Endothelial cell (in vitro differentiated cells): ENCODE measurements around the gene ADGRA1. TPM values are rescaled to one million over a fixed set of nuclear protein-coding genes. Genes with fewer than 3 reads are reported as not detected.

Experiments used
- DNase-seq: peaks from one replicate; pipeline ENCODE4 v3.0.0; 2021; ENCODE audit warnings: low spot score
- H3K27ac Mint-ChIP-seq: one replicate; pipeline ENCODE4 v1.8.0; 2021; ENCODE audit warnings: mixed read lengths, inconsistent platforms; ENCODE audit not compliant: unreplicated experiment
- H3K27me3 Mint-ChIP-seq: one replicate; pipeline ENCODE4 v1.8.0; 2021; ENCODE audit warnings: mild to moderate bottlenecking, moderate library complexity, mixed read lengths, inconsistent platforms; ENCODE audit not compliant: unreplicated experiment
- H3K36me3 Mint-ChIP-seq: one replicate; pipeline ENCODE4 v1.8.0; 2021; ENCODE audit warnings: mild to moderate bottlenecking, low read depth, mixed read lengths, inconsistent platforms; ENCODE audit not compliant: unreplicated experiment
- H3K4me1 Mint-ChIP-seq: one replicate; pipeline ENCODE4 v1.8.0; 2021; ENCODE audit warnings: mild to moderate bottlenecking, mixed read lengths, inconsistent platforms; ENCODE audit not compliant: unreplicated experiment
- H3K4me3 Mint-ChIP-seq: one replicate; pipeline ENCODE4 v1.8.0; 2021; ENCODE audit warnings: mild to moderate bottlenecking, mixed read lengths, inconsistent platforms; ENCODE audit not compliant: unreplicated experiment
- H3K9me3 Mint-ChIP-seq: one replicate; pipeline ENCODE4 v1.8.0; 2021; ENCODE audit warnings: mixed read lengths, inconsistent platforms; ENCODE audit not compliant: unreplicated experiment
- CTCF ChIP-seq: fragments of 200-600 bp; sonication (generic); IDR thresholded peaks from one replicate; pipeline ENCODE4 v1.5.0; 2021; ENCODE audit warnings: antibody characterized with exemption; ENCODE audit not compliant: unreplicated experiment
- total RNA-seq: library from RNA; stranded (reverse); fragmentation: NEBNext Ultra II Directional; extraction: Animal tissue kit (Norgen Biotek cat#: 25700); gene quantifications from one replicate; pipeline ENCODE4 v1.2.1, GENCODE V29; 2021; ENCODE audit not compliant: unreplicated experiment

Gene ADGRA1
- total RNA-seq, 1 donor from 2014 or later: not detected

DNA sequence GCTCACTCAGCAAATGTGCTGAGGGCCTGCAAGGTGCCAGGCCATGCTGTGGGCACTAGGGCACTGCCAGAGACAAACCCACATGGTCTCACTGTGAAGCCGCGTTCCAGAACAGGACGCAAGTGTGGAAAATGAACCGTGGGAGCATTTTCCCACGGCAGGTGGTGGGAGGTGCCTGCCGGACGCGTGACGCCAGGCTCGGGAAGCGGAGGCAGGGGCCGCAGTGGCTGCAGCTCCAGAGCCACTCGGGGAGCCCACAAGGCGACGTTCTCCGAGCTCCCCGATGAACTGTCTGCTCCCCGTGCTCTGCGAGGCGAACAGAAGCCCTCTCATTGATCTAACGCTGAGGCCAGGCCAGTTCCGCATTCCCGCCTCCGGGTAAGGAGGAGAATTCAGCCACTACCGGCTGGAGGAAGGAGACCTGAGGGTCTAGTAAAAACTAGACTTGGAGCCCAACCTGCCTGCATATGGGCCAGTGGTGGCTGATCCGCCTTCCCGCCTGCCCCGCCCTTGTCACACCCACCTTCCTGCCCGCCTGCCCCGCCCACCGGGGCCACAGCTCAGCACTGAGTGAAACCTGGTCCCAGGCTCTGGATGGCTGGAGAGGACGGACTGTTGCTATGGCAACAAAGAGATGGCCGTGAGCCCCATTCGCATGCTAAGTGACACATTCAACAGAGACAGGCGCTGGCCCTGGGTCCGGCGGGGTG is 13.1 kb downstream of the ADGRA1 start:
- H3K27ac Mint-ChIP-seq: no peak overlapping the region
- no peak for TF ChIP-seq CTCF
- peaks cover 9% of the 10 kb centered on the region for H3K27me3 Mint-ChIP-seq
- DNase-seq: peak; percentile 34
- H3K36me3 Mint-ChIP-seq: peaks cover 3% of the 10 kb centered on the region
- no peak overlapping the region for H3K4me3 Mint-ChIP-seq
- H3K4me1 Mint-ChIP-seq: no peaks in the 10 kb centered on the region
- no peaks in the 10 kb centered on the region for H3K9me3 Mint-ChIP-seq

- DNase-seq: no peak
- Mint-ChIP-seq H3K4me3 (no peak overlapping the region), H3K36me3 (peaks cover 3% of the 10 kb centered on the region), H3K9me3 (no peaks in the 10 kb centered on the region), H3K4me1 (no peaks in the 10 kb centered on the region), H3K27me3 (peaks cover 9% of the 10 kb centered on the region), H3K27ac (no peak overlapping the region)
- TF ChIP-seq CTCF: no peak
These were observed 13.7 kb downstream of the ADGRA1 start for GRCh38 chr10:133101416-133101810.

DNA sequence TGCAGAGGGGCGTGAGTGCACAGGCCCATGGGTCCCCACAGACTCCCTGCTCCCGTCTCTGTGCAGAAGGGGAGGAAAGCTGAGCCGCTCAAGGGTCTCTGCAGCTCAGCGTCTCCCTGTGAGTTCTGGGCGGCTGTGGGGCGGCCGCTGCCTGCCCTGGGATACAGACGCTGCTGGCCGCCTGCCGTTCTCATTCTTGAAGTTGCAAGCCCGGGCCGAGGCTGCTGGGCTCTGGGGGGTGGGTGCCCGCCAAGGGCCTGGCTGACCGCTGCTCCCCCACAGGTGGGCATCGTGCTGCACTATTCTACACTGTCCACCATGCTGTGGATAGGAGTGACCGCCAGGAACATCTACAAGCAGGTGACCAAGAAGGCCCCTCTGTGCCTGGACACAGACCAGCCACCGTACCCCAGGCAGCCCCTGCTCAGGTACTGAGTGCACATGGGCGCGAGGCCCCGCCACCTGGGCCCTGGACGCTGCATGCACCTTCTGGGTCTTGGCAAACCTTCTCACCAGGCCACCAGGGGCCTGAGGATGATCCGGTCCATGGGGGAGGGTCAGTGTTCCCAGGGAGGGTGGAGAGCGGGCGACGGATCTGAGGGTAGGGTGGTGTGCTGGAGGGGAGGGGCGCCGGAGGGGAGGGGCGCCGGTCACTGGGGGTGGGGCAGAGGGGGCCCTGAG is 14.8 kb downstream of the ADGRA1 start:
- Mint-ChIP-seq H3K27me3 (peaks cover 5% of the 10 kb centered on the region), H3K4me1 (no peaks in the 10 kb centered on the region), H3K36me3 (peaks cover 5% of the 10 kb centered on the region), H3K9me3 (no peaks in the 10 kb centered on the region), H3K4me3 (no peak overlapping the region), H3K27ac (no peak overlapping the region)
- no peak for TF ChIP-seq CTCF
- no peak for DNase-seq

GRCh38 chr10:133103311-133103910 is 15.7 kb downstream of the ADGRA1 start:
- no peak overlapping the region for H3K27ac Mint-ChIP-seq
- TF ChIP-seq CTCF: no peak
- no peaks in the 10 kb centered on the region for H3K4me1 Mint-ChIP-seq
- no peaks in the 10 kb centered on the region for H3K9me3 Mint-ChIP-seq
- peaks cover 5% of the 10 kb centered on the region for H3K27me3 Mint-ChIP-seq
- no peak overlapping the region for H3K4me3 Mint-ChIP-seq
- DNase-seq: no peak
- peaks cover 6% of the 10 kb centered on the region for H3K36me3 Mint-ChIP-seq
